ENCODE data around the gene IKZF2.

Gene IKZF2

DNA sequence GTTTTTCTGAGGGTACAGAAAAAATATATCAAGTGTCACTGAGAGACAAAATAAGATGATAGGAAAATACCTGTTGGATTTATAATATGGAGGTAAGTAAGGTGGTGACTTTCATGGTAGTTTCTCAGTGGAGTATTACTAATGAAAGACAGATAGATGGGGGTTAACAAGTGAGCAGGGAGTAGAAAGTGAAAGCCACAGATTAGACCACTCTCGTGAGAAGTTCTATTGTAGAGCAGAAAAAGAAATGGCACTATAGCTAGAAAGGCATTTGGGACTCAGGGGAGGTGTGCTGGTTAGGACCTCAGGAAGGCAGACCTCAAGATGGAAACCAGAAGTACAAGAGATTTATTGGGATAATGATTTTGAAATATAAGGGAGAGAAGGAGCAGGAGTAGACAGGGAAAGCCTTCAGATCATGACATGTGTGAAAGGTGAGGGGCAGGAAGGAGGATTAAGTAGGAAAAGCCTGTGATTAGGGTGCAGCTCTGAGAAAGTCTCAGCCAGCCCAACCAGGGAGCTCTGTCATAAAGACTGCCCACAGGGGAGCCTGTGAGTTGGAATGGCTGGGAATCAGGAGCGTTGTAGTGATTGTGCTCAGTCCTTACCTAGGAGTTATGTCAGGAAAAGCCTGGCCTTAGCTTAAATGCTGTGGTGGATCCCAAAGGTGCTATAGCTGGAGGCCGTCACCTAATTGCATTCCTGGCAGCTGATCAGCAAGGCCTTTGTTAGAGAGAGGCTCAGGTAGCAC lies 198.1 kb downstream of the IKZF2 start:
- DNase-seq, result no peak

GRCh38 chr2:212949786-212950185 lies 201.6 kb downstream of the IKZF2 start:
- no peak for DNase-seq
